Measurements from ENCODE around the gene HMGB4.

HMGB4 gene

GRCh38 chr1:33886496-33886895, 22.6 kb downstream of the HMGB4 start:
- TF ChIP-seq CTCF (IDR thresholded peaks at IDR 0.05; ENCODE audit: low read depth, low read length): no peak
- no peaks in the 10 kb centered on the region for H3K36me3 ChIP-seq

GRCh38 chr1:33893147-33893830, 29.4 kb downstream of the HMGB4 start:
- Histone ChIP-seq H3K27me3 (ENCODE audit: insufficient read depth, low read depth, severe bottlenecking) (peaks cover 43% of the 10 kb centered on the region), H3K9me3 (ENCODE audit: severe bottlenecking) (no peaks in the 10 kb centered on the region), H3K36me3 (no peaks in the 10 kb centered on the region), H3K4me3 (ENCODE audit: low read depth, low read length) (no peak overlapping the region), H3K27ac (no peak overlapping the region)
- DNase-seq: no peak
- TF ChIP-seq CTCF (IDR thresholded peaks at IDR 0.05; ENCODE audit: low read depth, low read length): no peak

More at GRCh38 chr1:33886496-33886895, 22.6 kb downstream of the HMGB4 start:
- H3K4me3 ChIP-seq (ENCODE audit: low read depth, low read length): no peak overlapping the region
- DNase-seq: no peak
- H3K27ac ChIP-seq: no peak overlapping the region
- H3K9me3 ChIP-seq (ENCODE audit: severe bottlenecking): no peaks in the 10 kb centered on the region
- peaks cover 56% of the 10 kb centered on the region for H3K27me3 ChIP-seq (ENCODE audit: insufficient read depth, low read depth, severe bottlenecking)

- Histone ChIP-seq H3K27me3 (ENCODE audit: insufficient read depth, low read depth, severe bottlenecking) (peaks cover 50% of the 10 kb centered on the region), H3K4me3 (ENCODE audit: low read depth, low read length) (no peak overlapping the region), H3K9me3 (ENCODE audit: severe bottlenecking) (no peaks in the 10 kb centered on the region), H3K36me3 (no peaks in the 10 kb centered on the region), H3K27ac (no peak overlapping the region)
- TF ChIP-seq CTCF (IDR thresholded peaks at IDR 0.05; ENCODE audit: low read depth, low read length): no peak
- DNase-seq: no peak
Observed at GRCh38 chr1:33895396-33895795, 31.5 kb downstream of the HMGB4 start.

GRCh38 chr1:33895976-33896375, 32.1 kb downstream of the HMGB4 start:
- no peaks in the 10 kb centered on the region for H3K9me3 ChIP-seq (ENCODE audit: severe bottlenecking)
- no peak for TF ChIP-seq CTCF (IDR thresholded peaks at IDR 0.05; ENCODE audit: low read depth, low read length)

GRCh38 chr1:33897092-33897725, 33.3 kb downstream of the HMGB4 start:
- peaks cover 64% of the 10 kb centered on the region for H3K27me3 ChIP-seq (ENCODE audit: insufficient read depth, low read depth, severe bottlenecking)
- H3K27ac ChIP-seq: no peak overlapping the region
- H3K36me3 ChIP-seq: no peaks in the 10 kb centered on the region
- no peaks in the 10 kb centered on the region for H3K9me3 ChIP-seq (ENCODE audit: severe bottlenecking)
- TF ChIP-seq CTCF (IDR thresholded peaks at IDR 0.05; ENCODE audit: low read depth, low read length): no peak
- no peak overlapping the region for H3K4me3 ChIP-seq (ENCODE audit: low read depth, low read length)
- DNase-seq: no peak

More at GRCh38 chr1:33895976-33896375, 32.1 kb downstream of the HMGB4 start:
- Histone ChIP-seq H3K27ac (no peak overlapping the region), H3K36me3 (no peaks in the 10 kb centered on the region), H3K4me3 (ENCODE audit: low read depth, low read length) (no peak overlapping the region), H3K27me3 (ENCODE audit: insufficient read depth, low read depth, severe bottlenecking) (peaks cover 55% of the 10 kb centered on the region)
- no peak for DNase-seq

All from WERI-Rb-1 (cell line).